ENCODE results near the gene ANAPC2.

DNA sequence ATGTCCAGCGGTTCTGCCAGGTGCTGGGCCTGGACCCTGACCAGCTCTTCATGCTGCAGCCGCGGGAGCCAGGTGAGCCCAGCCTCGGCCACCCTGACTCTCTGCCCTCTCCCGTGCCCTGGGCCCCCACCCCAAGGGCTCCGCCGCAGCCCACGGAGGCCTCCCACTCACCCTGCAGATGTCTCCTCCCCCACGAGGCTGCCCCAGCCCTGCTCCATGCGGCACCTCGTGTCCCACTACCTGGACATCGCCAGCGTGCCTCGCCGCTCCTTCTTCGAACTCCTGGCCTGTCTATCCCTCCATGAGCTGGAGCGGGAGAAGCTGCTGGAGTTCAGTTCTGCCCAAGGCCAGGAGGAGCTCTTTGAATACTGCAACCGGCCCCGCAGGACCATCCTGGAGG is 26.3 kb upstream of the ANAPC2 start:
- TF ChIP-seq SP1 (IDR thresholded peaks at IDR 0.05) (no peak), FOXK2 (IDR thresholded peaks at IDR 0.05) (no peak), L3MBTL2 (conservative IDR thresholded peaks at IDR 0.05) (no peak)

Measured in HEK293T (cell line).